ENCODE results near the gene PITRM1.
"Not testable (repeated sequence)": the region's sequence is repeated elsewhere in the genome, so short reads cannot be mapped to it uniquely, and the experiment has no call there.

Gene PITRM1

GRCh38 chr10:3122034-3122433, 50.5 kb downstream of the PITRM1 start:
- DNase-seq (ENCODE audit: low spot score), result no peak

- DNase-seq (ENCODE audit: low spot score), result no peak
Measured at GRCh38 chr10:3119796-3120459, 52.7 kb downstream of the PITRM1 start.

GRCh38 chr10:3118641-3119091, 53.9 kb downstream of the PITRM1 start:
- no peak for DNase-seq (ENCODE audit: low spot score)

- no peak for DNase-seq (ENCODE audit: low spot score)
Measured at GRCh38 chr10:3117486-3117885, 55.1 kb downstream of the PITRM1 start.

- no peak for DNase-seq (ENCODE audit: low spot score)
Measured at GRCh38 chr10:3116508-3117100, 56.0 kb downstream of the PITRM1 start.

GRCh38 chr10:3115685-3116084, 56.9 kb downstream of the PITRM1 start:
- DNase-seq (ENCODE audit: low spot score), result no peak

GRCh38 chr10:3113343-3113720, 59.2 kb downstream of the PITRM1 start:
- no peak for DNase-seq (ENCODE audit: low spot score)

- no peak for DNase-seq (ENCODE audit: low spot score)
Measured at GRCh38 chr10:3111621-3112163, 60.9 kb downstream of the PITRM1 start.

- no peak for DNase-seq (ENCODE audit: low spot score)
Measured at GRCh38 chr10:3110782-3111620, 61.6 kb downstream of the PITRM1 start.

GRCh38 chr10:3109633-3110032, 62.9 kb downstream of the PITRM1 start:
- no peak for DNase-seq (ENCODE audit: low spot score)

GRCh38 chr10:3109196-3109595, 63.4 kb downstream of the PITRM1 start:
- no peak for DNase-seq (ENCODE audit: low spot score)

GRCh38 chr10:3108575-3109105, 63.9 kb downstream of the PITRM1 start:
- no peak for DNase-seq (ENCODE audit: low spot score)

- DNase-seq (ENCODE audit: low spot score), result no peak
Measured at GRCh38 chr10:3108033-3108432, 64.5 kb downstream of the PITRM1 start.

- peak; percentile 93 for DNase-seq (ENCODE audit: low spot score)
Measured at GRCh38 chr10:3107426-3107961, 65.1 kb downstream of the PITRM1 start.

GRCh38 chr10:3106928-3107425, 65.6 kb downstream of the PITRM1 start:
- no peak for DNase-seq (ENCODE audit: low spot score)

GRCh38 chr10:3106328-3106727, 66.3 kb downstream of the PITRM1 start:
- not testable (repeated sequence) for DNase-seq (ENCODE audit: low spot score)

- no peak for DNase-seq (ENCODE audit: low spot score)
Measured at GRCh38 chr10:3105905-3106304, 66.7 kb downstream of the PITRM1 start.

GRCh38 chr10:3105166-3105565, 67.4 kb downstream of the PITRM1 start:
- no peak for DNase-seq (ENCODE audit: low spot score)

- DNase-seq (ENCODE audit: low spot score), result peak; percentile 84
Measured at GRCh38 chr10:3104251-3104918, 68.2 kb downstream of the PITRM1 start.

GRCh38 chr10:3103646-3104045, 68.9 kb downstream of the PITRM1 start:
- DNase-seq (ENCODE audit: low spot score), result no peak

- DNase-seq (ENCODE audit: low spot score), result peak; percentile 46
Measured at GRCh38 chr10:3102720-3103427, 69.7 kb downstream of the PITRM1 start.
